ENCODE measurements around the gene FBXO45. TPM values are rescaled to one million over a fixed set of nuclear protein-coding genes. Genes with fewer than 3 reads are reported as not detected.

Gene FBXO45
- total RNA-seq, 4 donors from 2014 or later = 2.4 to 8.6 (median 5.3) TPM

DNA sequence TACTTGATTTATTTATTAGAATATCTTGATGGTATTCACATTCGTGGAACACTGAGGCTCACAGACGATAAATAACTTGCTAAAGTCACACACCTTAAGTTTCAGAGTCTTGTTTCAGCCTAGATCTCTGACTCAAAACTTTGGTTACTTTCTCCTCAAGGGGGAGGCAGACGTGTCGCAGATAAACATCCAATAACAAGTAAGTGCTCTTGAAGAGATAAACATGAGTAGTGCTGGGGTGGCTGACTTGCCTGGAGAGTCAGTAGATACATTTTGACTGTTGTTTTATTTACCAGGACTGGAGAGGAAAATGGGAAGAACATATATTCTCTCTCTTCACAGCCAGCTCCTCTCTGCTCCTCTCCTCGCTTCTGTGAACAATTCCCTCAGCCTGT is 31.3 kb downstream of the FBXO45 start:
- TF ChIP-seq POLR2A (IDR thresholded peaks at IDR 0.05) (no peak), POLR2AphosphoS5 (IDR thresholded peaks at IDR 0.05) (no peak), EP300 (IDR thresholded peaks at IDR 0.05; ENCODE audit: low read depth) (no peak)
- TF ChIP-seq, protein P1, sequence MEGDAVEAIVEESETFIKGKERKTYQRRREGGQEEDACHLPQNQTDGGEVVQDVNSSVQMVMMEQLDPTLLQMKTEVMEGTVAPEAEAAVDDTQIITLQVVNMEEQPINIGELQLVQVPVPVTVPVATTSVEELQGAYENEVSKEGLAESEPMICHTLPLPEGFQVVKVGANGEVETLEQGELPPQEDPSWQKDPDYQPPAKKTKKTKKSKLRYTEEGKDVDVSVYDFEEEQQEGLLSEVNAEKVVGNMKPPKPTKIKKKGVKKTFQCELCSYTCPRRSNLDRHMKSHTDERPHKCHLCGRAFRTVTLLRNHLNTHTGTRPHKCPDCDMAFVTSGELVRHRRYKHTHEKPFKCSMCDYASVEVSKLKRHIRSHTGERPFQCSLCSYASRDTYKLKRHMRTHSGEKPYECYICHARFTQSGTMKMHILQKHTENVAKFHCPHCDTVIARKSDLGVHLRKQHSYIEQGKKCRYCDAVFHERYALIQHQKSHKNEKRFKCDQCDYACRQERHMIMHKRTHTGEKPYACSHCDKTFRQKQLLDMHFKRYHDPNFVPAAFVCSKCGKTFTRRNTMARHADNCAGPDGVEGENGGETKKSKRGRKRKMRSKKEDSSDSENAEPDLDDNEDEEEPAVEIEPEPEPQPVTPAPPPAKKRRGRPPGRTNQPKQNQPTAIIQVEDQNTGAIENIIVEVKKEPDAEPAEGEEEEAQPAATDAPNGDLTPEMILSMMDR (IDR thresholded peaks at IDR 0.05) = no peak
- peaks cover 0 to 6% (median 0%) of the 10 kb centered on the region in 4 donors for H3K4me1 ChIP-seq
- 61 to 65% methylated on average over 4 to 5 of the region's 5 CpGs for WGBS, 2 donors (ENCODE audit: low coverage in 1 of 2)
- H3K27me3 ChIP-seq = peaks cover 10% of the 10 kb centered on the region
- in situ Hi-C loops (cut with MboI; ENCODE audit: low pct_ligation_motif_present in 1 of 4, low pct_unique_long_range_greater_than_20kb in 1 of 4, low sequenced_read_pairs in 3 of 4) (loop anchor here in 2 of 4 donors (10.0 to 25.0 kb wide), 2 partner anchors 85 to 363 kb away; partner anchors contain the start of gene PIGZ (in 1 of the 2)), intact Hi-C loops (cut with DNase I; ENCODE audit: low total_unique reads) (no loop called here)
- H3K27ac ChIP-seq = no peak overlapping the region
- H3K9me3 ChIP-seq = no peaks in the 10 kb centered on the region
- no peak for DNase-seq
- no peak overlapping the region for H3K4me3 ChIP-seq
- H3K36me3 ChIP-seq = no peaks in the 10 kb centered on the region

GRCh38 chr3:196600359-196600758 is 31.9 kb downstream of the FBXO45 start:
- 98 to 100% methylated on average over 3 to 7 of the region's 7 CpGs for WGBS, 2 donors (ENCODE audit: low coverage in 1 of 2)
- H3K36me3 ChIP-seq = no peaks in the 10 kb centered on the region
- peaks cover 4% of the 10 kb centered on the region for H3K27me3 ChIP-seq
- in situ Hi-C loops (cut with MboI; ENCODE audit: low pct_ligation_motif_present in 1 of 4, low pct_unique_long_range_greater_than_20kb in 1 of 4, low sequenced_read_pairs in 3 of 4) (loop anchor here in 2 of 4 donors (10.0 to 25.0 kb wide), 2 partner anchors 84 to 362 kb away; partner anchors contain the start of gene PIGZ (in 1 of the 2)), intact Hi-C loops (cut with DNase I; ENCODE audit: low total_unique reads) (no loop called here)
- H3K27ac ChIP-seq = no peak overlapping the region
- no peaks in the 10 kb centered on the region for H3K9me3 ChIP-seq
- peaks cover 0 to 6% (median 0%) of the 10 kb centered on the region in 4 donors for H3K4me1 ChIP-seq
- DNase-seq = no peak
- TF ChIP-seq POLR2AphosphoS5 (IDR thresholded peaks at IDR 0.05) = no peak
- TF ChIP-seq EP300 (IDR thresholded peaks at IDR 0.05; ENCODE audit: low read depth) = no peak
- no peak for TF ChIP-seq POLR2A (IDR thresholded peaks at IDR 0.05)
- H3K4me3 ChIP-seq = no peak overlapping the region

GRCh38 chr3:196602673-196603072 is 34.2 kb downstream of the FBXO45 start:
- no peak overlapping the region for H3K4me3 ChIP-seq
- 92% methylated on average over 6 of the region's 6 CpGs for WGBS, 2 donors (ENCODE audit: low coverage in 1 of 2)
- DNase-seq = no peak
- H3K4me1 ChIP-seq = peaks cover 0 to 5% (median 0%) of the 10 kb centered on the region in 4 donors
- no peaks in the 10 kb centered on the region for H3K36me3 ChIP-seq
- H3K27ac ChIP-seq = no peak overlapping the region
- peaks cover 6% of the 10 kb centered on the region for H3K27me3 ChIP-seq
- in situ Hi-C loops (cut with MboI; ENCODE audit: low pct_ligation_motif_present in 1 of 4, low pct_unique_long_range_greater_than_20kb in 1 of 4, low sequenced_read_pairs in 3 of 4) = loop anchor here in 2 of 4 donors (10.0 to 25.0 kb wide), 2 partner anchors 82 to 360 kb away; partner anchors contain the start of gene PIGZ (in 1 of the 2)
- TF ChIP-seq POLR2A (IDR thresholded peaks at IDR 0.05) = no peak
- intact Hi-C loops (cut with DNase I; ENCODE audit: low total_unique reads) = no loop called here
- H3K9me3 ChIP-seq = no peaks in the 10 kb centered on the region

DNA sequence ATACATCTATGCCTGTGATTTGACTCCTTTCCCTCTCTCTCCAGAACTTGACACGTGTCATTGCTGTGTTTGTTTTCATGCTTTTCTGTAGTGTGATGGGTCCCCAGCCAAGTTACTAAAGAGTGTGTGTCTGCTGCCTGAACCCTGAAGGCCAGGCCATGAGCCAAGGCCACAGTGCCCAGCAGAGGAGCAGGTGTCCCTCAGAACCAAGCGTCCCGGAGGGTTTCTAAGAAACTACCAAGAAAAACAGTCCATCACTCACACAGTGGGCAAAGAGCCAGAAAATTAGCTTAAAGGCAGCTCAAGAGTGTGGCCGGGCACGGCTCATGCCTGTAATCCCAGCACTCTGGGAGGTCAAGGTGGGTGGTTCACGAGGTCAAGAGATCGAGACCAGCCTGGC is 35.2 kb downstream of the FBXO45 start:
- TF ChIP-seq POLR2AphosphoS5 (IDR thresholded peaks at IDR 0.05) = no peak
- Histone ChIP-seq H3K27me3 (peaks cover 6% of the 10 kb centered on the region), H3K36me3 (no peaks in the 10 kb centered on the region), H3K4me3 (no peak overlapping the region), H3K4me1 (no peaks in the 10 kb centered on the region), H3K9me3 (no peaks in the 10 kb centered on the region), H3K27ac (no peak overlapping the region)
- intact Hi-C loops (cut with DNase I; ENCODE audit: low total_unique reads) = no loop called here
- 67 to 80% methylated on average over 3 to 7 of the region's 7 CpGs for WGBS, 2 donors (ENCODE audit: low coverage in 1 of 2)
- DNase-seq = no peak
- in situ Hi-C loops (cut with MboI; ENCODE audit: low pct_ligation_motif_present in 1 of 4, low pct_unique_long_range_greater_than_20kb in 1 of 4, low sequenced_read_pairs in 3 of 4) = loop anchor here in 2 of 4 donors (10.0 to 25.0 kb wide), 2 partner anchors 81 to 359 kb away; partner anchors contain the start of gene PIGZ (in 1 of the 2)

DNA sequence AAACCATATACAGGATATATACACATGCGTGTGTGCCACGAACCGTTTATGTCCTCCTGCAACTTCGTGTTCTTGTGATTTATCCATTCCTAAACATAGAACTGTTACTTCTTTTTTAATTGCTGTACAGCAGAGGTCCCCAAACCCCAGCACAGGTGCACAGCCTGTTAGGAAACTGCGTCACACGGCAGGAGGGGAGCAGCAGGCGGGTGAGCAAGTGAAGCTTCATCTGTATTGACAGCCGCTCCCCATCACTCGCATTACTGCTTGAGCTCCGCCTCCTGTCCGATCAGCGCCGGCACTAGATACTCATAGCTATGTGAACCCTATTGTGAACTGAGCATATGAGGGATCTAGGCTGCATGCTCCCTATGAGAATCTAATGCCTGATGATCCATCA is 36.1 kb downstream of the FBXO45 start:
- Histone ChIP-seq H3K27ac (no peak overlapping the region), H3K36me3 (no peaks in the 10 kb centered on the region), H3K4me3 (no peak overlapping the region), H3K27me3 (peaks cover 6% of the 10 kb centered on the region), H3K9me3 (no peaks in the 10 kb centered on the region), H3K4me1 (peaks cover 0 to 2% (median 1%) of the 10 kb centered on the region in 4 donors)
- TF ChIP-seq, protein P1 (IDR thresholded peaks at IDR 0.05) = no peak
- TF ChIP-seq POLR2AphosphoS5 (IDR thresholded peaks at IDR 0.05) (no peak), EP300 (IDR thresholded peaks at IDR 0.05; ENCODE audit: low read depth) (no peak), POLR2A (IDR thresholded peaks at IDR 0.05) (no peak)
- intact Hi-C loops (cut with DNase I; ENCODE audit: low total_unique reads) (no loop called here), in situ Hi-C loops (cut with MboI; ENCODE audit: low pct_ligation_motif_present in 1 of 4, low pct_unique_long_range_greater_than_20kb in 1 of 4, low sequenced_read_pairs in 3 of 4) (loop anchor here in 2 of 4 donors (10.0 to 25.0 kb wide), 2 partner anchors 80 to 358 kb away; partner anchors contain the start of gene PIGZ (in 1 of the 2))
- WGBS, 2 donors (ENCODE audit: low coverage in 1 of 2) = 43% methylated on average over 13 of the region's 13 CpGs; no CpG with 5 or more reads in 1 of the 2 donors
- DNase-seq = peak; percentile 23

All from transverse colon (tissue), 4 donors.